ENCODE results near the gene CTNNA2. TPM values are rescaled to one million over a fixed set of nuclear protein-coding genes. Genes with fewer than 3 reads are reported as not detected.

Gene CTNNA2
- total RNA-seq, 4 donors from 2014 or later = 0.88 to 14.9 (median 2.3) TPM; not detected in 1

DNA sequence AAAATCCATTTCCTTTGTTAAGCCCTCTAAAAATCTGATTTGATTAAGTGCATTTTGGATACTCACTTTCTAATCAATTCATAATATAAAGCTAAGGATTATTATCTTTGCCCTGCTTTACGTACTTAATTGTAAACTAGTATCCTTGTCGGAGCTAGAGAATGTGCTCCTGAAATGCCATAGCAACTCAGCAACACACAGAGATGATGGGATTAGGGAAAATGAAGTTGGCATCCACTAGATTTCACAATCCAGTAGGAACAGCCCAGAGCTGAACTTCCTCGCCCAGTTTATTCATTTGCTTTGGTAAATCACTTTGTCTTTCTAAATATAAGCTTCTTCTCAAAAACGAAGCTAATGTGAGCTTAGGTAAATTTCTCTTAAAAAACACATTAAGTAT, 386.3 kb downstream of the CTNNA2 start:
- intact Hi-C loops (cut with DNase I; ENCODE audit: low total_unique reads) = no loop called here
- TF ChIP-seq POLR2A (IDR thresholded peaks at IDR 0.05) = no peak
- TF ChIP-seq, protein P1, sequence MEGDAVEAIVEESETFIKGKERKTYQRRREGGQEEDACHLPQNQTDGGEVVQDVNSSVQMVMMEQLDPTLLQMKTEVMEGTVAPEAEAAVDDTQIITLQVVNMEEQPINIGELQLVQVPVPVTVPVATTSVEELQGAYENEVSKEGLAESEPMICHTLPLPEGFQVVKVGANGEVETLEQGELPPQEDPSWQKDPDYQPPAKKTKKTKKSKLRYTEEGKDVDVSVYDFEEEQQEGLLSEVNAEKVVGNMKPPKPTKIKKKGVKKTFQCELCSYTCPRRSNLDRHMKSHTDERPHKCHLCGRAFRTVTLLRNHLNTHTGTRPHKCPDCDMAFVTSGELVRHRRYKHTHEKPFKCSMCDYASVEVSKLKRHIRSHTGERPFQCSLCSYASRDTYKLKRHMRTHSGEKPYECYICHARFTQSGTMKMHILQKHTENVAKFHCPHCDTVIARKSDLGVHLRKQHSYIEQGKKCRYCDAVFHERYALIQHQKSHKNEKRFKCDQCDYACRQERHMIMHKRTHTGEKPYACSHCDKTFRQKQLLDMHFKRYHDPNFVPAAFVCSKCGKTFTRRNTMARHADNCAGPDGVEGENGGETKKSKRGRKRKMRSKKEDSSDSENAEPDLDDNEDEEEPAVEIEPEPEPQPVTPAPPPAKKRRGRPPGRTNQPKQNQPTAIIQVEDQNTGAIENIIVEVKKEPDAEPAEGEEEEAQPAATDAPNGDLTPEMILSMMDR (IDR thresholded peaks at IDR 0.05) = no peak

DNA sequence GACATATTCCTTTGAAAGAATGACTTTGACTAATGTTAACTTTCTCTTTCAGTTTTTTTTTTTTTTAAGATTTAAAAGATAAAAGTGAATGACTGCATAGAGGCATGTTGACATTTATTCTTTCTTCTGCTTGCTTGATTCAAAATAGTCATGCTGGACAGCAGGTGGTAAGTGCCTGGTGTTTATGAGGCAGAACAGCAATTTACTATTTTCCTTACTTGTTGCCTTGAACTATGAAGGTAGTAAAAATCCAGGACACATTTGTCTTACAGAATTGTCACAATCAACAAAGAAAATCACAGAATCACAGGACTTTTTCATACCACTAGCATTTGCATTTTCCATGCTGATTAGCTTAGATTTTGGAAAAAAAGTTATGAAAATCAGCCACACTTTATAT, 388.3 kb downstream of the CTNNA2 start:
- H3K36me3 ChIP-seq = no peaks in the 10 kb centered on the region
- no peaks in the 10 kb centered on the region for H3K4me1 ChIP-seq
- TF ChIP-seq POLR2A (IDR thresholded peaks at IDR 0.05) = no peak
- TF ChIP-seq, protein P1 (IDR thresholded peaks at IDR 0.05) = no peak
- no peak overlapping the region for H3K4me3 ChIP-seq
- no peak for DNase-seq
- H3K9me3 ChIP-seq = no peaks in the 10 kb centered on the region
- intact Hi-C loops (cut with DNase I; ENCODE audit: low total_unique reads) = no loop called here
- no peaks in the 10 kb centered on the region for H3K27me3 ChIP-seq
- no peak overlapping the region for H3K27ac ChIP-seq

More for the DNA sequence above, 386.3 kb downstream of the CTNNA2 start:
- Histone ChIP-seq H3K27me3 (no peaks in the 10 kb centered on the region), H3K27ac (no peak overlapping the region), H3K4me3 (no peak overlapping the region), H3K4me1 (no peaks in the 10 kb centered on the region), H3K9me3 (no peaks in the 10 kb centered on the region), H3K36me3 (no peaks in the 10 kb centered on the region)
- DNase-seq = no peak

DNA sequence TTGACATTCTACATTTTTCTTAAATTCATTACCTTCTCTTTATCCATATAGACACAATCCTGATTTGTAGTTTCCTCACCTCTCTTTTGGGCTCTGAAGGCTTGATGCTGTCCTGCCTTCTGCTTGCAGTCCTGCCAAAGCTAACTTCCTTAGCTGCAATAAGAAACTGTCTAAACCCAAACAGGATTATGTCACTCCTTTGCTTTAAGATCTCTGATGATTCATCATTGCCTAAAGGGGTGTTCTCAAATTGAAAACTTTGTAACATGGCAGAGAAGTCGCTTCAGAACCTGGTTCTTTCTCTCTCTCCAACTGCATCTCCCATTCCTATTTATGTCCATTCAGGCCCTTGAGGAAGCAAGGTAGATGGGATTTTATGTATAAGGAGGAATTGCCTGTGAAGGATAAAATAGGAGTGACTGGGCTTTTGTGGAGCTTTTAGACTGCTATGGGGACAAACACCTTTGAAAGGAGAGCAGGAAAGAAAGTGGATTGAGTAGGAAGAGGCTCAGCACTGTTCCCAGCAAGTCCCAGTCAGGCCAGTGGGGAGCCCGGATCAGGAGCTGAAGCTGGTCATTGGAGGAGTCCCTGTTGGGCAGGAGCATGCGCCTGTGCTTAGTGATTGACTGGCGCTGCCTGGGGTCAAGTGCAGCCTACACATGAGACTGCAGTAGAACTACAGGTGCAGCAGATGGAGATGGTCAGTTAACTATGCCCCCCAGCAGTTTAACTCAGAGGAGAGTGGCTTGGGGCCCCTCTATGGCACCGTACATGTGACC, 390.6 kb downstream of the CTNNA2 start:
- intact Hi-C loops (cut with DNase I; ENCODE audit: low total_unique reads) = no loop called here
- Histone ChIP-seq H3K4me3 (no peak overlapping the region), H3K9me3 (no peaks in the 10 kb centered on the region), H3K36me3 (no peaks in the 10 kb centered on the region), H3K27me3 (no peaks in the 10 kb centered on the region), H3K27ac (no peak overlapping the region), H3K4me1 (no peaks in the 10 kb centered on the region)
- no peak for TF ChIP-seq POLR2A (IDR thresholded peaks at IDR 0.05)
- TF ChIP-seq, protein P1 (IDR thresholded peaks at IDR 0.05) = no peak
- no peak for DNase-seq

DNA sequence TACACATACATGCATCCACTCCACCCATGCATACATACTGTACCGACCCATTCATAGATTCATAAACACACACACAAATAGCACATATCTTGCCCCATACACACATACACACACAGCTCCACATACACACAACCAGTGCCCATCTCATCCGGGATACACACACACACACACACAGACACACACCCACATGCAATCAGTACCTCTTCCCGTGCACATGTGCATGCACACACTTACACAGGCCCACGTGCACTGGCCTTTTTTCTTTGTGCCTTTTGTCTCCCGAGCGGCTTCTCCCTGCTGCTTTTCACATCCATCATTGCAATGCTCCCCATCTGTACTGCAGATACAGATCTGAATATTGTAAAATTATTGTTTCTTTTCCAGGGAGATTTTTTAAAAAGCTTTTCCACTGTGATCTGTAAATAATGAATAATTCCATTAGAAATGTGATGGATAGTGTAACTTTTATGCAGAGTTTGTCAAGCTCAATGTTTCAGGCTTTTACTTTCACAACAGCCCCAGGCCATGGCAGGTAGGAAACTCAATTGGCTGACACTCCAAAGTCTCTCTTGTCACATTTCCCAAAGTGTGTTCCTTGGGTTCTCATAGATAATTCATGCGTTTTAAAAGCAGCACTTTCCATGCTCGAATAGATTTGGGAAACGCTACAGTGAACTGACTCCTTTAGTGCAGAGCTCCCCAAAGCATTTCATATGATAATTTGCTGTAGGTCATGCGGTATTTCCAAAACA, 393.5 kb downstream of the CTNNA2 start:
- no peak for DNase-seq
- no peak overlapping the region for H3K27ac ChIP-seq
- intact Hi-C loops (cut with DNase I; ENCODE audit: low total_unique reads) = no loop called here
- no peak overlapping the region for H3K4me3 ChIP-seq
- no peaks in the 10 kb centered on the region for H3K36me3 ChIP-seq
- no peaks in the 10 kb centered on the region for H3K4me1 ChIP-seq
- H3K9me3 ChIP-seq = no peaks in the 10 kb centered on the region
- TF ChIP-seq, protein P1 (IDR thresholded peaks at IDR 0.05) = no peak
- TF ChIP-seq POLR2A (IDR thresholded peaks at IDR 0.05) = no peak
- no peaks in the 10 kb centered on the region for H3K27me3 ChIP-seq

DNA sequence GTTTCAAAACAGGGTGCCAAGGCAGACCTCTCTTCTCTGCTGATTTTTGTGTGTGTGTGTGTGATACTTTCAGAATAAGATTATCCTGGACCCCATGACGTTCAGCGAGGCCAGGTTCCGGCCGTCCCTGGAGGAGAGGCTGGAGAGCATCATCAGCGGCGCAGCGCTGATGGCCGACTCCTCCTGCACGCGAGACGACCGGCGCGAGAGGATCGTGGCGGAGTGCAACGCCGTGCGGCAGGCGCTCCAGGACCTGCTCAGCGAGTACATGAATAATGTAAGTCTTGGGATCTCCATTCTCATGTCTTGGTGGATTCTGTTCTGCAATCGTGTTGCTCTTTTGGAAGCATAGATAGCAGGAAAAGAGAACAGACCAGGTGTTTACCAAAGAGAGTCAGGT, 396.7 kb downstream of the CTNNA2 start:
- Histone ChIP-seq H3K4me3 (no peak overlapping the region), H3K36me3 (no peaks in the 10 kb centered on the region), H3K9me3 (no peaks in the 10 kb centered on the region), H3K27me3 (no peaks in the 10 kb centered on the region), H3K27ac (no peak overlapping the region), H3K4me1 (no peaks in the 10 kb centered on the region)
- TF ChIP-seq POLR2A (IDR thresholded peaks at IDR 0.05) = no peak
- TF ChIP-seq, protein P1 (IDR thresholded peaks at IDR 0.05) = no peak
- no peak for DNase-seq
- intact Hi-C loops (cut with DNase I; ENCODE audit: low total_unique reads) = no loop called here

Measured in uterus (tissue), 4 donors.